DOHH2 (cell line): ENCODE data around the gene CARD11.

Source experiments
- CTCF ChIP-seq: fragments of 200-600 bp; sonication (generic); IDR thresholded peaks from one replicate; pipeline ENCODE4 v1.5.1; 2014; ENCODE audit warnings: antibody characterized with exemption, mild to moderate bottlenecking, low read depth, low read length; ENCODE audit not compliant: poor library complexity, severe bottlenecking
- EZH2phosphoT487 ChIP-seq: fragments of 200-600 bp; sonication (generic); IDR thresholded peaks from 2 replicates; pipeline ENCODE4 v1.6.1; 2017; ENCODE audit warnings: borderline replicate concordance, mild to moderate bottlenecking, antibody characterized with exemption, low read length, moderate library complexity, mixed read lengths

DNA sequence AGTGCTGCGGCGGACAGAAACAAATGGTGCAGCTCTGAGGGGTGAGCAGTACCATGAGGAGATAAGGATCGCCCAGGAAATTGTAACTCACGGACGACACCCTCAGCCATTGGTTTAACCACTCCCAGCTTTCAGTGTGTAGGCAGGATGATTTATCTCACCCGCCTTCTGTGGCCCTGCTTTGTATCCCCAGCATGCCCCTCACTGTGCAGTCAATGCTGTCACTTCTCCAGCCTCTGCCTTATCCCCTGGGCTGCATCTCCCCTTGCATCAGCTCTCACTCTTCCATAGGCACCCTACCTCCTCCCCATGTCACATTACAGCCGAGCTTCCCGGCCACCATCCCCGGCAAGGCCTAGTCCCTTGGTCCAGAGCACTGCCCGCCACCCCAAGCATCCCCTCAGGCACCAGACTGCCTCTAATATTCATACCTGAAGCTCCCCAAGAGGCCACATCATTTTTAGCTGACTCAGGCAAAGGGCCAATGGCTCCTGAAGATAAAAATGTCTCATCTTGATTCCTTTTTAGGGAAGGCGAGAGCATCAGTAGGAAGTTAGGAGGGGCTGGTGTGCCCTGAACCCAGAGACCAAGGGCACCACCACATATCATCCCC, 77.1 kb downstream of the CARD11 start:
- TF ChIP-seq CTCF (no peak), EZH2phosphoT487 (no peak)
